Measurements from ENCODE around the gene IL1R2.

IL1R2 gene

DNA sequence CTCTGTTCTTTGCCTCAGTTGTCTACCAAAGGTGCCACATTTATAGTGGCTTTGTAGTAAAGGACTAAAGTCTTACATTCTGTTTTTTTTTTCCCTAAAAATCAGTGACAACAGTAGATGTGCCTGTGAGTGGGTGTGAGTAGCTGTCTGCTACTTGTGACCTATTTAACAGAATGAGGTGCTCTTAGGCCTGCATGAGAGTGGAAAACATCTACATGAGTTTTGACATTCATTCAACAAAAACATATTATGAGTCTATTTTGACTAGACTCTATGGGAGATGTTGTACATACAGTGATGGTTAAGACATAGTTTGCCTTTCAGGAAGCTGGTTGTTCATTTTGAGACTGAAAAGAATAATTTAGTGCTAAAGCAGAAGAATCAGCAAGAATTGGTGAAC, 36.7 kb downstream of the IL1R2 start:
- no peak for DNase-seq (ENCODE audit: low read depth in 1 of 2, low spot score in 1 of 2)
- H3K4me3 ChIP-seq (replicated peaks; ENCODE audit: insufficient read depth, low read length): no peak overlapping the region
- TF ChIP-seq SPI1 (IDR thresholded peaks at IDR 0.05; ENCODE audit: borderline replicate concordance, low read depth) (no peak), POLR2AphosphoS5 (IDR thresholded peaks at IDR 0.05; ENCODE audit: low read depth) (no peak), GABPA (IDR thresholded peaks at IDR 0.05; ENCODE audit: low read depth) (no peak)
- TF ChIP-seq, protein P1, sequence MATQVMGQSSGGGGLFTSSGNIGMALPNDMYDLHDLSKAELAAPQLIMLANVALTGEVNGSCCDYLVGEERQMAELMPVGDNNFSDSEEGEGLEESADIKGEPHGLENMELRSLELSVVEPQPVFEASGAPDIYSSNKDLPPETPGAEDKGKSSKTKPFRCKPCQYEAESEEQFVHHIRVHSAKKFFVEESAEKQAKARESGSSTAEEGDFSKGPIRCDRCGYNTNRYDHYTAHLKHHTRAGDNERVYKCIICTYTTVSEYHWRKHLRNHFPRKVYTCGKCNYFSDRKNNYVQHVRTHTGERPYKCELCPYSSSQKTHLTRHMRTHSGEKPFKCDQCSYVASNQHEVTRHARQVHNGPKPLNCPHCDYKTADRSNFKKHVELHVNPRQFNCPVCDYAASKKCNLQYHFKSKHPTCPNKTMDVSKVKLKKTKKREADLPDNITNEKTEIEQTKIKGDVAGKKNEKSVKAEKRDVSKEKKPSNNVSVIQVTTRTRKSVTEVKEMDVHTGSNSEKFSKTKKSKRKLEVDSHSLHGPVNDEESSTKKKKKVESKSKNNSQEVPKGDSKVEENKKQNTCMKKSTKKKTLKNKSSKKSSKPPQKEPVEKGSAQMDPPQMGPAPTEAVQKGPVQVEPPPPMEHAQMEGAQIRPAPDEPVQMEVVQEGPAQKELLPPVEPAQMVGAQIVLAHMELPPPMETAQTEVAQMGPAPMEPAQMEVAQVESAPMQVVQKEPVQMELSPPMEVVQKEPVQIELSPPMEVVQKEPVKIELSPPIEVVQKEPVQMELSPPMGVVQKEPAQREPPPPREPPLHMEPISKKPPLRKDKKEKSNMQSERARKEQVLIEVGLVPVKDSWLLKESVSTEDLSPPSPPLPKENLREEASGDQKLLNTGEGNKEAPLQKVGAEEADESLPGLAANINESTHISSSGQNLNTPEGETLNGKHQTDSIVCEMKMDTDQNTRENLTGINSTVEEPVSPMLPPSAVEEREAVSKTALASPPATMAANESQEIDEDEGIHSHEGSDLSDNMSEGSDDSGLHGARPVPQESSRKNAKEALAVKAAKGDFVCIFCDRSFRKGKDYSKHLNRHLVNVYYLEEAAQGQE (IDR thresholded peaks at IDR 0.05; ENCODE audit: insufficient replicate concordance, low read depth): no peak
- TF ChIP-seq, protein P2, sequence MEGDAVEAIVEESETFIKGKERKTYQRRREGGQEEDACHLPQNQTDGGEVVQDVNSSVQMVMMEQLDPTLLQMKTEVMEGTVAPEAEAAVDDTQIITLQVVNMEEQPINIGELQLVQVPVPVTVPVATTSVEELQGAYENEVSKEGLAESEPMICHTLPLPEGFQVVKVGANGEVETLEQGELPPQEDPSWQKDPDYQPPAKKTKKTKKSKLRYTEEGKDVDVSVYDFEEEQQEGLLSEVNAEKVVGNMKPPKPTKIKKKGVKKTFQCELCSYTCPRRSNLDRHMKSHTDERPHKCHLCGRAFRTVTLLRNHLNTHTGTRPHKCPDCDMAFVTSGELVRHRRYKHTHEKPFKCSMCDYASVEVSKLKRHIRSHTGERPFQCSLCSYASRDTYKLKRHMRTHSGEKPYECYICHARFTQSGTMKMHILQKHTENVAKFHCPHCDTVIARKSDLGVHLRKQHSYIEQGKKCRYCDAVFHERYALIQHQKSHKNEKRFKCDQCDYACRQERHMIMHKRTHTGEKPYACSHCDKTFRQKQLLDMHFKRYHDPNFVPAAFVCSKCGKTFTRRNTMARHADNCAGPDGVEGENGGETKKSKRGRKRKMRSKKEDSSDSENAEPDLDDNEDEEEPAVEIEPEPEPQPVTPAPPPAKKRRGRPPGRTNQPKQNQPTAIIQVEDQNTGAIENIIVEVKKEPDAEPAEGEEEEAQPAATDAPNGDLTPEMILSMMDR (IDR thresholded peaks at IDR 0.05; ENCODE audit: insufficient read depth, low read length): no peak
- H3K27me3 ChIP-seq (ENCODE audit: insufficient read depth, poor library complexity, severe bottlenecking): no peaks in the 10 kb centered on the region
- no peak overlapping the region for H3K27ac ChIP-seq (replicated peaks)

DNA sequence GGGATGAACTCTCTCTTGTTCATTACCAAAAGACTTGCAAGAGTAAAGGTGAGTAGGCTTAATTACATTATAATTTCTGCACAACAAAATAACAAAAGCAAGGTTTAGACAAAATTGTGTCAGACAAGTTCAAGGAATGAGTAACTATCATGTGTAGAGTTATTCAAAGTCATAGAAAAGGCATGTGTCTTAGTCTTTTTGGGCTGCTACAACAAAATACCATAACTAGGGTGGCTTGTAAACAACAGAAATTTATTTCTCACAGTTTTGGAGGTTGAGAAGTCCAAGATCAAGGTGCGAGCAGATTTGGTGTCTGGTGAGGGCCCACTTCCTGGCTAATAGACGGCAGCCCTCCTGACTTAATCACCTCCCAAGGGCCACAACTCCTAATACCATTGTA, 37.6 kb downstream of the IL1R2 start:
- no peak for DNase-seq (ENCODE audit: low read depth in 1 of 2, low spot score in 1 of 2)
- Histone ChIP-seq H3K27me3 (ENCODE audit: insufficient read depth, poor library complexity, severe bottlenecking) (no peaks in the 10 kb centered on the region), H3K4me3 (replicated peaks; ENCODE audit: insufficient read depth, low read length) (no peak overlapping the region), H3K27ac (replicated peaks) (no peak overlapping the region)
- TF ChIP-seq SPI1 (IDR thresholded peaks at IDR 0.05; ENCODE audit: borderline replicate concordance, low read depth) (no peak), GABPA (IDR thresholded peaks at IDR 0.05; ENCODE audit: low read depth) (no peak), POLR2AphosphoS5 (IDR thresholded peaks at IDR 0.05; ENCODE audit: low read depth) (no peak)
- TF ChIP-seq, protein P1 (IDR thresholded peaks at IDR 0.05; ENCODE audit: insufficient replicate concordance, low read depth): no peak
- TF ChIP-seq, protein P2 (IDR thresholded peaks at IDR 0.05; ENCODE audit: insufficient read depth, low read length): no peak

DNA sequence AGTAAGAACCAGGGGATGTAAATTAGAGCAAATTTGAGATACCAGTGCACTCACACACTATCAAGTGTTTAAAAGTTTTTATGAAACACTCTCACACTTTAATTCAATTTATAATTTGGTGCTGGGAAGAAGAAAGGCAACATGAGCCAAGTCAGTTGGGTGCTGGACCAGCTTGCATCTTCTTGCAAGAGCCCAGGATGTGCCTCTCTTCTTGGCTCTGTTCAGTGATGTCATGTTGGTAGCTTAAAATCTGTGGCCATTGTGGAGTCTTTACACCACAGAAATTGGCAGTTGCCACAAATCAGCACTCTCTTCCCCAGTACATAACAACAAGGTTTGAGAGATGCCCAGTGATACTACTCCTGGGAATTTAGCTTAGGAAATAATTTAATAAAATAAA, 38.2 kb downstream of the IL1R2 start:
- DNase-seq (ENCODE audit: low read depth in 1 of 2, low spot score in 1 of 2): no peak
- TF ChIP-seq GABPA (IDR thresholded peaks at IDR 0.05; ENCODE audit: low read depth): no peak
- TF ChIP-seq, protein P2 (IDR thresholded peaks at IDR 0.05; ENCODE audit: insufficient read depth, low read length): no peak
- TF ChIP-seq, protein P1 (IDR thresholded peaks at IDR 0.05; ENCODE audit: insufficient replicate concordance, low read depth): no peak
- no peak for TF ChIP-seq SPI1 (IDR thresholded peaks at IDR 0.05; ENCODE audit: borderline replicate concordance, low read depth)
- no peak for TF ChIP-seq POLR2AphosphoS5 (IDR thresholded peaks at IDR 0.05; ENCODE audit: low read depth)
- H3K27me3 ChIP-seq (ENCODE audit: insufficient read depth, poor library complexity, severe bottlenecking): no peaks in the 10 kb centered on the region
- H3K4me3 ChIP-seq (replicated peaks; ENCODE audit: insufficient read depth, low read length): no peak overlapping the region
- no peak overlapping the region; the same call in 1 of the 2 replicates for H3K27ac ChIP-seq (replicated peaks)

All from HL-60 (cell line).